ENCODE measurements around the gene TRAF3IP3. TPM values are rescaled to one million over a fixed set of nuclear protein-coding genes. Genes with fewer than 3 reads are reported as not detected.

TRAF3IP3 gene
- total and polyA plus RNA-seq, 2 of the 13 experiments (the other 11 are each of a cell fraction or from before 2014, with no cell fraction given) = not detected

- TF ChIP-seq ZBTB39 (CRISPR knock-in tag; IDR thresholded peaks at IDR 0.05) = no peak
- no peak for TF ChIP-seq KDM5A (IDR thresholded peaks at IDR 0.05; ENCODE audit: borderline replicate concordance, low read length)
- TF ChIP-seq KDM6A (CRISPR knock-in tag; IDR thresholded peaks at IDR 0.05; ENCODE audit: low read depth) = no peak
- TF ChIP-seq KDM5B (CRISPR knock-in tag; IDR thresholded peaks at IDR 0.05; ENCODE audit: borderline replicate concordance) = no peak
- TF ChIP-seq YEATS4 (CRISPR knock-in tag; IDR thresholded peaks at IDR 0.05; ENCODE audit: borderline replicate concordance) = no peak
- TF ChIP-seq ZNF350 (CRISPR knock-in tag; IDR thresholded peaks at IDR 0.05; ENCODE audit: borderline replicate concordance, low read depth) = peak; percentile 55; the same call in 1 of the 2 replicates
- no peak for TF ChIP-seq SNAI1 (CRISPR knock-in tag; IDR thresholded peaks at IDR 0.05; ENCODE audit: borderline replicate concordance)
- no peak for TF ChIP-seq ZNF235 (CRISPR knock-in tag; IDR thresholded peaks at IDR 0.05; ENCODE audit: borderline replicate concordance)
- TF ChIP-seq CHCHD3 (CRISPR knock-in tag; IDR thresholded peaks at IDR 0.05) = no peak
- no peak for TF ChIP-seq PRDM10 (CRISPR knock-in tag; IDR thresholded peaks at IDR 0.05; ENCODE audit: low read depth)
- TF ChIP-seq ZNF576 (CRISPR knock-in tag; IDR thresholded peaks at IDR 0.05) = no peak
- TF ChIP-seq FOXM1 (CRISPR knock-in tag; IDR thresholded peaks at IDR 0.05) = no peak
- no peak for TF ChIP-seq ATF7-NPFF (CRISPR knock-in tag; IDR thresholded peaks at IDR 0.05; ENCODE audit: low read depth)
- no peak for TF ChIP-seq E2F2 (CRISPR knock-in tag; IDR thresholded peaks at IDR 0.05; ENCODE audit: borderline replicate concordance)
- TF ChIP-seq MED8 (CRISPR knock-in tag; IDR thresholded peaks at IDR 0.05; ENCODE audit: insufficient replicate concordance) = no peak
- TF ChIP-seq PRMT3 (CRISPR knock-in tag; IDR thresholded peaks at IDR 0.05; ENCODE audit: borderline replicate concordance, low read depth) = no peak
- TF ChIP-seq NR2F1 (CRISPR knock-in tag; IDR thresholded peaks at IDR 0.05) = no peak
- no peak for TF ChIP-seq NR2F6 (IDR thresholded peaks at IDR 0.05)
- no peak for TF ChIP-seq NR2F6 (CRISPR knock-in tag; IDR thresholded peaks at IDR 0.05)
- TF ChIP-seq GZF1 (CRISPR knock-in tag; IDR thresholded peaks at IDR 0.05) = no peak
- TF ChIP-seq NBN (conservative IDR thresholded peaks at IDR 0.05) = no peak
- TF ChIP-seq DMAP1 (CRISPR knock-in tag; IDR thresholded peaks at IDR 0.05) = no peak
- TF ChIP-seq ZNF44 (CRISPR knock-in tag; IDR thresholded peaks at IDR 0.05) = no peak
Observed at GRCh38 chr1:209784265-209785169, 28.7 kb downstream of the TRAF3IP3 start, which contains the start of gene C1orf74 (continued).

All from HepG2 (cell line).